Erythroblast (primary cell): ENCODE measurements around the gene RC3H1.
A peak's percentile ranks its signal among the peaks of the same experiment; 100 is the strongest.

Experiments
- GATA1 ChIP-seq: IDR thresholded peaks from 2 replicates; pipeline ENCODE4 v1.6.1; 2011; ENCODE audit warnings: low read depth, mild to moderate bottlenecking, control low read depth, low read length, moderate library complexity
- POLR2A ChIP-seq: IDR thresholded peaks from 2 replicates; pipeline ENCODE4 v1.6.1; 2011; ENCODE audit warnings: mild to moderate bottlenecking, low read length

DNA sequence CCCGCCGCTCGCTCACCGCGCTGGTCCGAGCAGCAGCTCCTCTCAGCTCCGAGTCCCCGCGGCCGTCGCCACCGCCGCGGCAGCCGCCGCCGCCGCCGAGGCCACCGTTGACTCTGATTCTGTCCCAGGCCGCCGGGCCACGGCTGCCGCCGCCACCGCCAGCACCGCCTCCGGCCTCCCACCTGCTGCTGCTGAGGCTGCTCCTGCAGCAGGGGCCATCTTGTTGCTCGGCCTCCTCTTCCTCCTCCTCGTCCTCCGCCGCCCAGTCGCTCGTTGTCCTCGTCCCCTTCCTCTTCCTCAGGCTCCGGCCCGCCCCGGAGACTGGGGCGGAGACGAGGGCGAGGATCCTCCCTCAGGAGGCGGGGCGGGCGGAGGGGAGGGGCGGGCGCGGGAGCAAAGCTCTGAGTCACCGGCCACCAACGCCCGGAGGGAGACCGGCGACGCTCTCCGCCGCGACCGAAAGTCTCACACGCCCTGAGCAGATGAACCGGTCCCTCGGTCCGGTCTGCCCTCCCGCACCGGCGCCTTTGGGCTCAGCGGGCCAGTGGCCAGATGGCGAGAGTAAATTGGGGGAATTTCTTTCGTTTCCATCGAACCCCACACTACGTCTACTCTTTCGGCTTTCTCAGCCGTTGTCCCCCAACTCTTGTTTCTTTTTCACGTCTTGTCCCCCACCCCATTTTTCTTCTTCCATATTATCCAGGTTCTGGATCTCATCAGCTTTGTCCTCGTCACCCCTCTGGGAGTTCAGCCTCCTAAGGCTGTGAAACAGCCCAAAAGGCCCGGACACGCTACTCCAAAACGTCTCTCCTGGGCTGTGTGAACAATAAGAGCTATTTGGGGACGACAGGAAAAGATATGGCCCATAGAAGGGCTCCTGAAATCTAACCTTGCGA is at the start of gene RC3H1:
- TF ChIP-seq POLR2A (peak; percentile 89), GATA1 (no peak)
